GM21381 (cell line): ENCODE data around the gene SLC5A9.
"Not testable (repeated sequence)": the region's sequence is repeated elsewhere in the genome, so short reads cannot be mapped to it uniquely, and the experiment has no call there.

Source experiments
- ATAC-seq: cut with Tn5 transposase; IDR thresholded peaks from one replicate; pipeline ENCODE4 v1.9.1; 2021; ENCODE audit warnings: mild to moderate bottlenecking, moderate library complexity; ENCODE audit not compliant: unreplicated experiment

SLC5A9 gene

GRCh38 chr1:48236716-48237470, 14.4 kb downstream of the SLC5A9 start:
- ATAC-seq, result peak; percentile 67

DNA sequence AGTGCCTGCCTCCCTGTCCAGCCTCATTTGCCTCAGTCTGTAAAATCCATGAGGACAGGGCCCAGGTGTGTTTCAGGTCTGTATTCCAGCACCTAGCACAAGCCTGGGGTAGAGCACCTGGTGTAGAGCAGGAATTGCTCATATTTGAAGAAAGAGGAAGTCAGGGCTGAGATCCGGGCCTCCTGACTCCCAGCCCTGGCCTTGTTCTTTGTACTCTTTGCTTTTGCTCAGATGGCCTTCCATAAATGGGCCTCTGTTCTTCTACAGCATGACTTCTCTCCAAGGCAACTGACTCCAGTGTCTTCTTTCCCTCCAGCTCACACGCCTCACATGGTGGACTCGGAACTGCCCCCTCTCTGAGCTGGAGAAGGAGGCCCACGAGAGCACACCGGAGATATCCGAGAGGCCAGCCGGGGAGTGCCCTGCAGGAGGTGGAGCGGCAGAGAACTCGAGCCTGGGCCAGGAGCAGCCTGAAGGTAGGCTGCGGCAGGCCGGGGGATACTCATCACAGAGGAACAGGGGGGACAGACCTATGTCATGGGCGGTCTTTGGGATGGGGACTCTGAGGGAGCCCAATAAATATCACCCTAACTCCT, 19.7 kb downstream of the SLC5A9 start:
- ATAC-seq, result no peak

DNA sequence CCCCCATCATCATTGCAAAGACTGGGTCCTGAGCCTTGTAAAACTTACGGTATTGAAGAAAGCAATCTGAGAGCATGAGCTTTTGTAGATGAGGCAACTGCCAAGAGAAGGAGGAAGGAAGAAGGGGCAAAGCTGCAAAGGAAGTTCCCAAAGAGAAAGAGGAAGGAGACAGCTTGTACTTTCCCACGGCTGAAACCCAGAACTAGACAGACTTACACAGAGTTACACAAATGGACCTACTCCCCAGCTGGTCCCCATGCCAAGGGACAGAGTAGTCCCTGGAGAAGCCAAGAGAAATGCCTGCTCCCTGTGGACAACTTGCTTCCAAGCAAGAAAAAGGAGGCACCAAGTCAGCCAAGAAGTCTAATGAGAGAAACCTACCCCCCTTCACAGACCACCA, 22.6 kb downstream of the SLC5A9 start:
- ATAC-seq, result no peak

- ATAC-seq, result no peak
Observed at GRCh38 chr1:48246727-48247126, 24.2 kb downstream of the SLC5A9 start.

DNA sequence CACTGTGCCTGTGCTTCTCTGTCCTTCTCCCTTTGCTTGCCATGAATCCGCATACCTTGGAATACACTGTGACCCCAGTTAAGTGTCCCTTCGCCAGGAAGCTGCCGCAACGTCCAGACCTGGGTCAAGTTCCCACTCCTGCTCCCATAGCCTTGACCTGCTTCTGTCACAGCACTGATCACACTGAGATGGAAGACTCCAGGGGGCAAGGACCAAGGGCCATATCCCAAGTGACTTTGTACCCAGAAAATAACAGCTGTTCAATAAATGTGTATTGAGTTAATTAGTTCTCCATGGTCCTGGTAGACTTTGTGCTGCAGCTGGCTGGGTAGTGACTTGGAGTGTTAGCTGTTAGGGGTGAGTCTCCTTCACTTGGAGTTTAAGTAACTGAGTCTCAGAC, 25.8 kb downstream of the SLC5A9 start:
- ATAC-seq, result no peak

GRCh38 chr1:48249868-48250267, 27.4 kb downstream of the SLC5A9 start:
- no peak for ATAC-seq

- ATAC-seq, result no peak
Observed at GRCh38 chr1:48250572-48250971, 28.1 kb downstream of the SLC5A9 start.

- no peak for ATAC-seq
Observed at GRCh38 chr1:48251323-48251722, 28.8 kb downstream of the SLC5A9 start.

DNA sequence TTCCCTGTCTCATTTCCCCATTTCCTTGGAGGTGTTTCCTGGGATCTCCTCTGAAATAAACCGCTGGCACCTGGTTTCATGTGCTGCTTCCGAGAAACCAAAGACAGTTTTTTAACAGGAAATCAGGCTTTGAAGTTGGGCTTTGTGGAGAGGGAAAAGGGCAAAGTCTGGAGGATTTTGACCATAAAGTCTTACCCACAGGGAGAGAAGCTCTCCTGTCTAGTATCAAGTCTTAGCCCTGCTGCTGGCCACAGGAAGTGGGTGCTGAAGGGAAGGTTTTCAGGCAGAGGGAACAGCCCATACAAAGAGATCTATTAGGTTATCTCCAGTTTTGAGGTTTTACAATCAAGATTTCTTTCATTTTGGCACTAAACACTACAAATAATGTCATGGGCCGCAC, 29.3 kb downstream of the SLC5A9 start:
- ATAC-seq, result no peak

- no peak for ATAC-seq
Observed at GRCh38 chr1:48254254-48254653, 31.7 kb downstream of the SLC5A9 start.

GRCh38 chr1:48258106-48258505, 35.6 kb downstream of the SLC5A9 start:
- no peak for ATAC-seq

GRCh38 chr1:48261881-48262400, 39.4 kb downstream of the SLC5A9 start:
- ATAC-seq, result no peak

- no peak for ATAC-seq
Observed at GRCh38 chr1:48263041-48263440, 40.5 kb downstream of the SLC5A9 start.

- ATAC-seq, result no peak
Observed at GRCh38 chr1:48266576-48266975, 44.1 kb downstream of the SLC5A9 start.

GRCh38 chr1:48277437-48277836, 54.9 kb downstream of the SLC5A9 start:
- ATAC-seq, result not testable (repeated sequence)

GRCh38 chr1:48282329-48282728, 59.8 kb downstream of the SLC5A9 start:
- ATAC-seq, result not testable (repeated sequence)

DNA sequence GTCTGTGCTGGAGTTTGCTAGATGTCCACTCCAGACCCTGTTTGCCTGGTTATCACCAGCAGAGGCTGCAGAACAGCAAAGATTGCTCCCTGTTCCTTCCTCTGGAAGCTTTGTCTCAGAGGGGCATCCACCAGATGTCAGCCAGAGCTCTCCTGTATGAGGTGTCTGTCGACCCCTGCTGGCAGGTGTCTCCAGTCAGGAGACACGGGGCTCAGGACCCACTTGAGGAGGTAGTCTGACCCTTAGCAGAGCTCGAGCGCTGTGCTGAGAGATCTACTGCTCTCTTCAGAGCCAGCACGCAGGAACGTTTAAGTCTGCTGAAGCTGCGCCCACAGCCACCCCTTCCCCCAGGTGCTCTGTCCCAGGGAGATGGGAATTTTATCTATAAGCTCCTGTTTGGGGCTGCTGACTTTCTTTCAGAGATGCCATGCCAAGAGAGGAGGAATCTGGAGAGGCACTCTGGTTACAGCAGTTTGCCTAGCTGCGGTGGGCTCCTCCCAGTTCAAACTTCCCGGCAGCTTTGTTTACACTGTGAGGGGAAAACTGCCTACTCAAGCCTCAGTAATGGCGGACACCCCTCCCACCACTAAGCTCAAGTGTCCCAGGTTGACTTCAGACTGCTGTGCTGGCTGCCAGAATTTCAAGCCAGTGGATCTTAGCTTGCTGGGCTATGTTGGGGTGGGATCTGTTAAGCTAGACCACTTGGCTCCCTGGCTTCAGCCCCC, 62.3 kb downstream of the SLC5A9 start:
- ATAC-seq, result not testable (repeated sequence)

- ATAC-seq, result no peak
Observed at GRCh38 chr1:48285525-48285924, 63.0 kb downstream of the SLC5A9 start.

DNA sequence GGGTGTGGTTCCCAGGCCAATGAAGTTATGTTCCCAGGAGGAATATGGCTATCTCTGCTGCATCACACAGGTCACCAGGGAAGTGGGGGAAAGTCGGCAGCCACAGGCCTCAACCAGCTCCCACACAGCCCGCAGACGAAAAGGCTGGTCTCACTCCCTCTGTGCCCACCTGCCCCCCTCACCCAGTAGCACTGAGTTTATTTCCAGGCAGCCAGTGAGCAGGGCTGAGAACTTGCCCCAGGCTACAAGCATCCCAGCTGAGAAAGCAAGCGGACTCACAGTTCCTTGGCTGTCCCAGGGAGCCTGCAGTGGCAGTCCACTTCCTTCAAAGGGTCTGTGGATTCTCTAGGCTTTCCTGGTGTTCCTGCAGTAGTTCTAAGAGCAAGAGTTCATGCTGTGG, 68.9 kb downstream of the SLC5A9 start:
- ATAC-seq, result no peak

DNA sequence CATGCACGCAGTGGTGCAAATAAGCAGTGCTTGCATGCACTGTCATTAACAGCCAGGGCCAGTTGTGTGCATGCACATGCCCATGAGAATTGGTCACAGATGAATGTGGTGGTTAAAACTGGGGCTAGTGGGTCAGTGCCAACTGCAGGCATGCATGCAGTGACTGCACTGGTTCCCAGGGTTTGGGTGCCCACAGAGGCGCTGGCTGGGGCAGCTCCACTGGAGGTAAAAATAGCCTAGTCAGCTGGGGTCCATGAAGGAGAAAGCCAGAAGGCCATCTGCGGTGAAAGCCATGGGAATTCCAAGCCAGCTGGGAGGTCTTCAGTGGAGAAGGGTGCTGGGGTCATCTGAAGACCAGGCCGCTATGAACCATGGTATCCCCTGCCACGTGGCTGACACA, 70.2 kb downstream of the SLC5A9 start:
- ATAC-seq, result no peak

DNA sequence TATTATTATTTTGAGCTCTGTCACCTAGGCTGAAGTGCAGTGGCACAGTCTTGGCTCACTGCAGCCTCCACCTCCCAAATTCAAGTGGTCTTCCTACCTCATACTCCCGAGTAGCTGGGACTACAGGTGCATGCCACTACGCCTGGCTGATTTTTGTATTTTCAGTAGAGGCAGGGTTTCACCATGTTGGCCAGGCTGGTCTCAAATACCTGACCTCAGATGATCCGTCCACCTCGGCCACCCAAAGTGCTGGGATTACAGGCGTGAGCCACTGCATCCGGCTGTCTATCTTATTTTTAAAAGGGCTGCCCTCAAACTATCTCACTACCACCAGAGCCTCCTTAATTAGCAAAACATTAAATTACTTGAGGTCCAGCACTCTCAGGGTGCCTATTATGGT, 71.6 kb downstream of the SLC5A9 start:
- not testable (repeated sequence) for ATAC-seq

DNA sequence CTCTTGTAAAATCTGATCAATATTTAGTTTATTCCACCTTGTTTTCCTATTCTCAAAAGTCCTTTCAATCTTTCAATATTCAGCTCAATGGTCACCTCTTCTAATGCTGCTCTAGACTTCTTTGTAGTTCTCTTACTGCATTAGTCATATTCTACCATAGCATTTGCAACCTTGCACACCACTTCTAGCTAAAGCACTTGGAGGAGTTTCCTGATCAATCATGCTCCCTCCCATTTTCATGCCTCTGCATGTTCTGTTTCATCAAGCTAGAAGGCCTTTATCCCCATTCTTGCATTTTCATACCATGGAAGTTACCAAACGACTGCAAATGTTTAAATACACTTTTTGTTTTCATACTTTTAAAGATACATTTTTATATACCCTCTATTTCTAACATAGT, 72.1 kb downstream of the SLC5A9 start:
- no peak for ATAC-seq
